ENCODE measurements around the gene ACTG1. TPM values are rescaled to one million over a fixed set of nuclear protein-coding genes. Genes with fewer than 3 reads are reported as not detected.

The ACTG1 gene
- polyA plus RNA-seq, 1 of the 3 experiments (the other 2 are of a cell fraction): 7,871 TPM

GRCh38 chr17:81463506-81463905, 49.1 kb downstream of the ACTG1 start:
- H3K27me3 ChIP-seq (ENCODE audit: insufficient read depth): no peaks in the 10 kb centered on the region
- no peak overlapping the region for H3K4me2 ChIP-seq
- H3F3A ChIP-seq (replicated peaks; ENCODE audit: insufficient read depth): no peaks in the 10 kb centered on the region
- DNase-seq: no peak
- H4K20me1 ChIP-seq (ENCODE audit: insufficient read depth): no peaks in the 10 kb centered on the region
- no peaks in the 10 kb centered on the region for H3K36me3 ChIP-seq (replicated peaks in 1 of 2; ENCODE audit: control insufficient read depth in 1 of 2, insufficient read depth in 2 of 2, low read length in 1 of 2)
- H3K4me1 ChIP-seq (ENCODE audit: control insufficient read depth in 1 of 2, insufficient read depth in 2 of 2, low read depth in 1 of 2, low read length in 1 of 2): no peaks in the 10 kb centered on the region; a peak in 1 of 4 replicates
- H3K27ac ChIP-seq (ENCODE audit: low read depth in 2 of 2, low read length in 1 of 2): no peak overlapping the region
- no peak overlapping the region for H3K9ac ChIP-seq
- no peaks in the 10 kb centered on the region for H3K9me2 ChIP-seq
- H2AFZ ChIP-seq (ENCODE audit: low read depth): no peak overlapping the region
- POLR2A ChIA-PET: no interaction called here
- no peak overlapping the region for H3K4me3 ChIP-seq (ENCODE audit: low read depth in 2 of 2, low read length in 1 of 2)
- H3K79me2 ChIP-seq (ENCODE audit: insufficient read depth): no peaks in the 10 kb centered on the region
- CTCF ChIA-PET: no interaction called here
- TF ChIP-seq RCOR1 (IDR thresholded peaks at IDR 0.05; ENCODE audit: low read length) (no peak), ELF1 (IDR thresholded peaks at IDR 0.05) (no peak), RAD21 (IDR thresholded peaks at IDR 0.05; ENCODE audit: low read length) (no peak), MXI1 (IDR thresholded peaks at IDR 0.05; ENCODE audit: low read depth, low read length) (no peak), POLR2AphosphoS5 (IDR thresholded peaks at IDR 0.05; ENCODE audit: low read depth, low read length) (no peak), JUND (IDR thresholded peaks at IDR 0.05) (no peak), FOXM1 (IDR thresholded peaks at IDR 0.05; ENCODE audit: low read depth) (no peak), FOXJ3 (CRISPR knock-in tag; IDR thresholded peaks at IDR 0.05) (no peak), USF2 (IDR thresholded peaks at IDR 0.05; ENCODE audit: borderline replicate concordance, low read depth, low read length) (no peak), SMC3 (IDR thresholded peaks at IDR 0.05; ENCODE audit: low read depth, low read length) (no peak)
- H3K9me3 ChIP-seq: no peaks in the 10 kb centered on the region
- 92% methylated on average over 30 of the region's 32 CpGs for WGBS (ENCODE audit: low lambda C conversion rate)

DNA sequence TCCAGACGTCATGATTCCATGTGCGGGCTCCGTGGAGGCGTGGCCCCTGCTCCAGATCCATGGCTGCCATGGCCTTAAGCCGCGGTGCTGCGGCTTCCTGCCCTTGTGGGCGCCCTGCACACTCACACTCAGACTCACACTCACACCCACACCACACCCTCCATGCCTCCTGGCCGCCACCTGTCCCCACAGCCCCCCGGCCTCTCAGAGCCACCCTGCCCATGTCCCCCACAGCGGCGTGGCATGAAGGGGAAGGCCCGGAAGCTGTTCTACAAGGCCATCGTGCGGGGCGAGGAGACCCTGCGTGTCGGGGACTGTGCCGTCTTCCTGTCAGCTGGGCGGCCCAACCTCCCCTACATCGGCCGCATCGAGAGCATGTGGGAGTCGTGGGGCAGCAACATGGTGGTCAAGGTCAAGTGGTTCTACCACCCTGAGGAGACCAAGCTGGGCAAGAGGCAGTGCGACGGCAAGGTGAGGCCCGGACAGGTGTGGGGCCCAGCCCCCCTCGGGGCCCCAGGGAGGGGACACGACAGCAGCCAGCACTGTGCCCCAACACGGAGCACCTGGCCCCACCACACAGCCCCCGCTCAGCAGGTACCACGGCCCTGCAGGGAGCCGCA, 50.0 kb downstream of the ACTG1 start:
- 91% methylated on average over 27 of the region's 33 CpGs for WGBS (ENCODE audit: low lambda C conversion rate)
- no peak for DNase-seq
- Histone ChIP-seq H3K4me2 (no peak overlapping the region), H4K20me1 (ENCODE audit: insufficient read depth) (no peaks in the 10 kb centered on the region), H2AFZ (ENCODE audit: low read depth) (no peak overlapping the region), H3F3A (replicated peaks; ENCODE audit: insufficient read depth) (no peaks in the 10 kb centered on the region), H3K9me3 (no peaks in the 10 kb centered on the region), H3K9ac (no peak overlapping the region), H3K36me3 (replicated peaks in 1 of 2; ENCODE audit: control insufficient read depth in 1 of 2, insufficient read depth in 2 of 2, low read length in 1 of 2) (no peaks in the 10 kb centered on the region), H3K9me2 (no peaks in the 10 kb centered on the region), H3K27ac (ENCODE audit: low read depth in 2 of 2, low read length in 1 of 2) (no peak overlapping the region), H3K27me3 (ENCODE audit: insufficient read depth) (no peaks in the 10 kb centered on the region), H3K4me3 (ENCODE audit: low read depth in 2 of 2, low read length in 1 of 2) (no peak overlapping the region), H3K79me2 (ENCODE audit: insufficient read depth) (no peaks in the 10 kb centered on the region), H3K4me1 (ENCODE audit: control insufficient read depth in 1 of 2, insufficient read depth in 2 of 2, low read depth in 1 of 2, low read length in 1 of 2) (no peaks in the 10 kb centered on the region; a peak in 1 of 4 replicates)
- TF ChIP-seq RAD21 (IDR thresholded peaks at IDR 0.05; ENCODE audit: low read length): no peak
- no peak for TF ChIP-seq FOXM1 (IDR thresholded peaks at IDR 0.05; ENCODE audit: low read depth)
- ChIA-PET CTCF (interaction anchor here (1.7 to 5.1 kb wide), 2 partner anchors 20 to 22 kb away, joined by 9 to 46 read pairs; no protein-coding TSS in a partner anchor), POLR2A (no interaction called here)

Data from SK-N-SH (cell line).